Islet precursor cell (in vitro differentiated cells): ENCODE results near the gene UBXN10.

Source experiments
- DNase-seq: peaks from one replicate; pipeline ENCODE4 v3.0.0-alpha.2; 2018

UBXN10 gene

DNA sequence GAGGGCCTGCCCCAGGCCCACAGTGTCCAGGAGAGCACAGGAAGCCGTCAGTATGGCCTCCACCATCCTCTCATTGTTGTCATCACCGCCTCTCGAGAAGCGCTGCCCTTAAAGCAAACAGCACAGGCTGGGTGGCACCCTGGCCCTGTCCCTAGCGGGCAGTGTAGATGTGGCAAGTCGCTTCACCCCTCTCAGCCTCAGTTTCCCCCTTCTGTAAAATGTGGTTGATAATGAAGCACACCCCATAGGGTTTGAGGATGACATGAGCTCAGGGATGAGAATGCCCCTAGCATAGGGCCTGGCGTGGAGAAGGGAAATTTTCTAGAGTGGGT lies 33.3 kb upstream of the UBXN10 start:
- no peak for DNase-seq

GRCh38 chr1:20153000-20153418 lies 32.9 kb upstream of the UBXN10 start:
- DNase-seq: no peak

DNA sequence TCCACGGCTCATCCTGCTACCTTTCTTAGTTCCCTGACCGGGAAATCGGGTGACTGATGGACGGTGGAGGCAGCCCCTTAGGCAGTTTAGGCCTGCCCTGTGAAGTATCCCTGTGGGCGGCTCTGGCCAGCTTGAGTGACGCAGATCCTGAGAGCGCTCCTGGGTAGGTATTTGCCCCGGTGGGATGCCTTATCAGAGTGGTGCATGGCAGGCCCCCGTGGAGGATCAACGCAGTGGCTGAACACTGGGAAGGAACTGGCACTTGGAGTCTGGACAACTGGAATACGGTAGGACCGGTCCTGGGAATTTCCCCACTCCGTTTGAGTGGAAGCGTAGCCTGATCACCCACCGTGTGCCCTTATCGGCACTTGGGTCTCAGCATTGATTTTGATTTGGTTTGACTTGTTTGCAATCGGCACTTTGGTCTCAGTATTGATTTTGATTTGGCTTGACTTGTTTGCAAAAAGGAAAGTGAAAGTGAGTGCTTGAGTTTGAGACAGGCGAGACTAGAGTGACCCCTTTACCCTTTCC lies 31.5 kb upstream of the UBXN10 start:
- DNase-seq: no peak

DNA sequence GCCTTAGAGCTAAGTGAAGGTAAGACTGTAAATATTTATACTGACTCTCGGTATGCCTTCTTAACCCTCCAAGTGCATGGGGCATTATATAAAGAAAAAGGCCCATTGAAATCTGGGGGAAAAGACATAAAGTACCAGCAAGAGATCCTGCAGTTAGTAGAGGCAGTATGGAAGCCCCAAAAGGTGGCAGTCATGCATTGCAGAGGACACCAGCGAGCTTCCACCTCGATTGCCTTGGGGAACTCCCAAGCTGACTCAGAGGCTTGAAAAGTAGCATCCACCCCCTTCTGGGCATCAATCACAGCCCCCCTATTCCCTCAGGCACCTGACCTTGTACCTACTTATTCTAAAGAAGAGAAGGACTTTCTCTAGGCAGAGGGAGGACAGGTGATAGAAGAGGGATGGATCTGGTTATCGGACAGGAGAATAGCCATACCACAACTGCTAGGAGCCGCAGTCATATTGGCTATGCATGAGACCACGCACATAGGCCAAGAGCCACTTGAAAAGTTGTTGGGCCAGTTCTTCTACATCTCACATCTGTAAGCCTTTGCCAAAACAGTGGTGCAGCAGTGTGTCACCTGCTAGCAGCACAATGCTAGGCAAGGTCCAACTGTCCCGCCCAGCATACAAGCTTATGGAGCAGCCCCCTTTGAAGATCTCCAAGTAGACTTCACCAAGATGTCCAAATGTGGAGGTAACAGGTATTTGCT lies 27.4 kb upstream of the UBXN10 start:
- no peak for DNase-seq

DNA sequence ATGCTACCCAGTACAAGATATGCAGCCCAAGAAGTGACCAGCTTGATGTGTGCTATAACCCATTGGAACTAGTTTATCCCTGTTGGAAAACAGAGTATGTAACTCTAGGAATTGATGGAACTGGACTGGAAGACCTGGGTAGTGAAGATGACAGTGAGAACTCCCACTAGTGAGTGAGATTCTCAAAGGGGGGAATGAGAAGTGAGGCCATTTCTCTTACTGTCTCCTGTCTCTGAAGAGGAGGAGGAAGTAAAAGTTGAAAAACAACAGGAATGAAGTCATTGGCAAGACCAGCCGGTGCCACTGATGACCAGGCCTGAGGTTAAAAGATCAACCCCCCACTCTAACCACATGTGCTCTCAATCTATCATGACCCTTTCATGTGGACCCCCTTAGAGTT lies 25.9 kb upstream of the UBXN10 start:
- no peak for DNase-seq

DNA sequence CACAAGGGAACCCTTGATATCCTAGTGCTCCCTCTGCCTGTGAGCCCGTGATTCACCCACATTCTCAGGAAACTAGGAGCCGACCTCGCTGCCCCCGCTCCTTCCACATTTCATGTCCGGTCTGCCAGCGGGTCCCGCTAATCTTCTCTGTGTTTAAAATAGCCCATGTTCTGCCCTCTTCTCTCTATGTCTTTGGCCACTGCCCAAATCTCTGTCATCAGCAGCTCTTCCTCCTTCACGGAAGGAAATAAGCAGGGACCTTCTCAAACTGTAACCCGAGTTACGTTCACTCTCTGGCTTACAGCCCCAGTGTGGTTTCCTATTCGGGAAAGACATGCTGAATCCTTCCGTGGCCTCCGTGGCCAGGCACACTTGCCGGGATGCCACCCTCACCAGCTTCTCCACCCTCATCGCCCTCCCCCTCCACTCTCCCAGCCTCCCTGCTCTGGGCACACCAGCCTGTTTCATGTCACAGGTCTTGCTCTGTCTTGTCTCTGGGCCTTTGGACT lies 21.1 kb upstream of the UBXN10 start:
- DNase-seq: no peak

DNA sequence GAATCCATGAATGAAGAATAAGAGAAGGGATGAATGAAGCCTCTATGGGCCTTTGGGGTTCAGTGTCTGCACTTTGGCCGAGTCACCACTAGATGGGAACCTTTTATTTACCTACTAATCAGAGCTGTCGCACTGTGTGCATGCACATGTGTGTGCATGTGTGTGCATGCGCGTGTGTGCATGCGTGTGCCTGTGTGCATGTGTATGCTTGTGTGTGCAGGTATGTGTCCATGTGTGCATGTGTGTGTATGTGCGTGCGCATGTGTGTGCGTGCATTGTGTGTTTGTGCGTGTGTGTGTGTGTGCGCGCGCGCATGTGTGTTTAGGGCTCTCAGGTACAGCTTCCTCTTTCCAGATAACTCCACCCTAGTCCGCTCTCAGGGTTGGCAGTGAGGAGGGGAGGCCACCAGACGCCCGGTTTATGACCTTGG lies 20.4 kb upstream of the UBXN10 start:
- no peak for DNase-seq

GRCh38 chr1:20166051-20166450 lies 19.8 kb upstream of the UBXN10 start:
- DNase-seq: no peak

- DNase-seq: no peak
These were observed 18.8 kb upstream of the UBXN10 start for GRCh38 chr1:20167126-20167525.

GRCh38 chr1:20168564-20169491 lies 17.1 kb upstream of the UBXN10 start:
- DNase-seq: no peak

- DNase-seq: no peak
These were observed 16.0 kb upstream of the UBXN10 start for GRCh38 chr1:20169932-20170331.

DNA sequence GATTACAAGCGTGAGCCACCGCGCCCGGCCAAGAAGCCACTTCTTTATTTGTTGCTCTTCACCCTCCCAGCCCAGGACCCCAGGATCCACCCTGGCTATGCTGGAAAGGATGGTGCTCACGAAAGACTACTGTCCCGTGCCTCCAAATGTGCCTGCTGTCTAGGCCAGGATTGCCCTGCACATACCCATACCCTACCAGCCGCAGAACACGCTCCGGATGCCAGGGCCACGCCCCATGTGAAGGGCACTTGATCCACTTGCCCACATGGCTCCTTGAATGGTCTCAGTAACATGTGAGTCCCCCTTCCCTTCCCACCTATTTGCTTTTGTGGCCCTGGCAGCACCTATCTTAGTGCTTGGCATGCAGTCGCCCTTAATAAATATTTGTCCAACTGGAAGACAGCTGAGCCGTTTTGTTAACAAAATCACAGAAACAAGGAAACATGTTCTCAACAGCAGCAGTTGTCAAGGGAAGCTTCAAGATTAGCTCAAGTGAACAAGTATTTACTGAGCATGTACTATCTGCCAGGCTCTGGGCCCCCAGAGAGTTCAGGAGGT lies 13.8 kb upstream of the UBXN10 start:
- no peak for DNase-seq

DNA sequence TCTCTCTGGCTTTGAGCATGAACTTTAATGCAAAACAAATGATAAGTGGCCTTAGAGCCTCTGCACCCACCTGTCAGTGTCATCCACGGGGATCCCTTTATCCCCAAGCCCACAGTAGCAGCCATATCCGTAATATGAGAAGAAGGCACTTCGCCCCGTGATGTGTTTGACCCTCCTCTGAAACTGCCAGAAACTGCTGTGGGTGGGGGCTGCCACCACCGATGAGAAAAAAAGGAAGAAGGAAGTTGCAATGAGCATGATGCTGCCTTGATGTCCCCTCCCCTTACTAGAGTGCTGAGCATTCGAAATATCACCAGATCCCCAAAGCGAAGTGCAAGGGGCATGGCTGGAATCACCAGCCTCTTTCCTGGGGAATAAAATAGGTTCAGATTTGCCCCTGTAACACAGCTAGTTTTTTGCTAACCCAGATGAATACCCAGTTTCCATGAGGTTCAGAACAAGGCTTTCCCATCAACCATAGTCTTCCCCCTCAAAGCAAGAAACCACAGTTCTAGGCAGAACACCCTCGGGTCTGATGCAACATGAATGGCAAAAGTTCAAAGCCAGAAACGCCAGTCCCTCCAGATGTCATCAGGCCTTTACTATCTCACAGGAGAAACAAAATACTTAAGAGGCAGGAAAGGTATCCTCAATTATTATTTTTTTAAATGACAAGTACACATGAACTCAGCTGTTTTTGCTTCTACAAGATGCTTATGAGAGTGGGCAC lies 10.8 kb upstream of the UBXN10 start:
- DNase-seq: no peak

DNA sequence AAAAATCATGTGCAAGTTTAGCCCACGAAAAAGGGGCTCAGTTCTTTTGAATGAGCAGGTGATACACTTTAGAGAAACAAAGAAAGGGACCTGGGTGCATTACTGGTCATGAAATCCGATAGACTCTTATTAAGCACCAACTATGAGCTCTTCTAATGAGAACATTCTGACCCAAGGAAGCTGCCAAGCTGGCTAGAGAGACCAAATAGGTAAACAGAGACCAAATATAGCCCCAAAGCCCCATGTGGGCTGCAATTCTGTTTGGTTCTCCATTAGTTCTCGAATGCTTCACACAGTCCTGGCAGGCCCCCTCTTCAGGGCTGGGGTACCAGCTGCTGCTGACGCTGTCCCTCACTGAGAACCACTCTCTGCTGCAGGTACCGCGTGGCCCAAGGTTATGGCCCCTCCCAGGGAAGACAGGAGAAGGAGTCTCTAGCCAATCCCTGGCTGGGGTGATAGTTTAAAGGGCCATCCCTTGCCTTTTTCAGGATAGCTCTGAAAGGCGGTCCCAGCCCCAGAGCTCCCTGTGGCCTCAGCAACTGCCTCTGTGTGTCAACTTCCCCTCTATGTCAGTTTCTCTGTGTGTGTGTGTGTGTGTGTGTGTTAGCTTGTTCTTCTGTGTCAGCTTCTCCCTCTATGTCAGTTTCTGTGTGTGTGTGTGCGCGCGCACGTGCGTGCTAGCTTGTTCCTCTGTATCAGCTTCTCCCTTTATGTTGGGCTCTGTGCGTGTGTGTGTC lies 7.1 kb upstream of the UBXN10 start:
- DNase-seq: no peak

DNA sequence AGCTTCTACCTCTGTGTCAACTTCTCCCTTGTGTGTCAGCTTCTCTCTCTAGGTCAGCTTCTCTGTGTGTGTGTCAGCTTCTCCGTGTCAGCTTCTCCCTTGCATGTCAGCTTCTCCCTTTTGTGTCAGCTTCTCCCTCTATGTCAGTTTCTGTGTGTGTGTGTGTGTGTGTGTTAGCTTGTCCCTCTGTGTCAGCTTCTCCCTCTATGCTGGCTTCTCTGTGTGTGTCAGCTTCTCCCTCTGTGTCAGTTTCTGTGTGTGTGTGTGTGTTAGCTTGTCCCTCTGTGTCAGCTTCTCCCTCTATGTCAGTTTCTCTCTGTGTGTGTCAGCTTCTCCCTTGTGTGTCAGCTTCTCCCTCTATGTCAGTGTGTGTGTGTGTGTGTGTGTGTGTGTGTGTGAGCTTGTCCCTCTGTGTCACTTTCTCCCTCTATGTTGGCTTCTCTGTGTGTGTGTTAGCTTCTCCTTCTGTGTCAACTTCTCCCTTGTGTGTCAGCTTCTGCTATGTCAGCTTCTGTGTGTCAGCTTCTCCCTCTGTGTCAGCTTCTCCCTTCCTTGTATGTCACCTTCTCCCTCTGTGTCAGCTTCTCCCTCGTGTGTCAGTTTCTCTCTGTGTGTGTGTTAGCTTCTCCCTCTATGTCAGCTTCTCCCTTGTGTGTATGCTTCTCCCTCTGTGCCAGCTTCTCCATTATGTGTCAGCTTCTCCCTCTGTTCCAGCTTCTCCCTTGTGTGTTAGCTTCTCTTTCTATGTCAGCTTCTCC lies 6.3 kb upstream of the UBXN10 start:
- no peak for DNase-seq

DNA sequence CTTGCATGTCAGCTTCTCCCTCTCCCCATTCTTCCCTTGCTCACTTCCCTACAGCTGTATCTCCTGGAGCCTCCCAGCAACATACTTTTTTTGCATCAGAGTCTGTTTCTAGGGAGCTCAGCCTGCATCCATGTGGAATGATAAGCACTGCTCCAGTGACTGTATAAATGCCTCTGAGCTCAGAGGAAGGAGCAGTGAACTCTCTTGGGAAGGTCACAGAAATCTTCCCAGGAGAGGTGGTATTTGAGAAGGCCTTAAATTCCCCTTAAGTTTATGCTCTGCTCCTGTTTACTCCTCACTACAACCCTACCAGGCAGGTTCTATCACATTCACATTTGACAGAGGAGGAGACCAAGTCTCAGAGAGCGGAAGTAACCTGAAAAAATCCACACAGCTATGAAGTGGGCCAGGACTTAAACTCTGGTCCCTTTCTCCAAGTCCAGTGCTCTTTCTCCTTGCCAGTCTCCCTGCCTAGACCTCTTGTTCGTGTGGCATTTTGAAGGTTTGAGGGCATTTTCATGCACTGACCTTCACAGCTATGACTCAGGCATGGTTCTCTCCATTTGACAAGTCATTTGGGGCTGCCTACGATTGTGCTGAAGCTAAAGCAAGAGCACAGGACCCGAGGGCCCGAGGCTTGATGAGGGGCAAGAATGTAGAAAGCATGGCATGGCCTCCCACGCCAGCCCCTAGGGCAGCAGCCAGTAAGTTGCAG lies 5.6 kb upstream of the UBXN10 start:
- no peak for DNase-seq

GRCh38 chr1:20180844-20181207 lies 5.1 kb upstream of the UBXN10 start:
- no peak for DNase-seq

DNA sequence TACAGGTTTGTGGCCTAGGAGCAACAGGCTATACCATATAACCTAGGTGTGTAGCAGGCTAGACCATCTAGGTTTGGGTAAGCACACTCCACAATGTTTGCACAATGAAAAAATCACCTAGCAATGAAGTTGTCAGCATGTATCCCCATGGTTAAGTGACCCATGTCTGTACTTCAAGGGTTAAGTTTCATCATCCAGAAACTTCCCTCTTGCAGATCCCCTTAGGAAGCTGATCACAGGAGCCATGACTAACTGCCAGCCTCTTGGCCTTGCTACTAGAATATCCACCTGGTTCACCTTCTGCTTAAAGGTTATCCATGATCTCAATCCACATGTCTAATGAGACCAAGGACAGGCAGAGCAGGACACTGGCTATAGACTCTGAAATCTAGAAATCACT lies 3.5 kb upstream of the UBXN10 start:
- DNase-seq: no peak

- DNase-seq: no peak
These were observed 2.9 kb upstream of the UBXN10 start for GRCh38 chr1:20183035-20183434.

DNA sequence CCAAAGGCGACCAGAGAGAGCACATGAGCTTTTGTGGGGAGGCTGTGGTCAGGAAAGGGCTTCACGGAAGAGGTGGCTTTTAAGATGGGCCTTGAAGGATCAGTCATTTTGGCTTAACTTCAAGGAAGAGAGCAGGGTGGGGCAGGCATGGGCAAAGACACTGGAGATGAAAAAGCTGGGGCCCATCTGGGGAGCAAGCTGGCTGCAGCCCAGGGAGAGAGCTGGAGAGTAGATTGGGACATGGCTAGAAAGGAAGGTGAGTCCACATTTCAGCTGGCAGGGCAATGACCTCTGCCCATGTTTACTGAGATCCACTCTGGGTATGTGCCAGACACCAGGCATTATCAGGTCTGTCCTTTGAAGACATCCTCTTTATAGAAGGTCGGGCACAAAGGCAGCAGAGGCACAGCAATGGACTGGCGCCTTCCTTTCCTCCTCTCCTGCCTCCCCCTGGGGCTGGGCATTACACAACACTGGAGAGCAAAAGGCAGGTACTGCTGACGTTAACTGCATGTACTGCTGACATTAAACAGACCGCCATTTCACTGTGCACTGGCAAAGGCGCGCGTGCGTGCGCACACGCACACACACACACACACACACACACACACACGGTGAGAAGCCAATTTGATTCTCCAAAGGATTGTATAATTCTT lies 2.2 kb upstream of the UBXN10 start:
- DNase-seq: no peak
